AG04450 (cell line): ENCODE data around the gene TGFB1I1. TPM values are rescaled to one million over a fixed set of nuclear protein-coding genes. Genes with fewer than 3 reads are reported as not detected.

Source experiments
- CTCF ChIA-PET: fragments of 300-600, 350-600 bp; formaldehyde crosslinking; extraction: SDS; loops from one replicate; lab custom pipeline; 2022; ENCODE audit warnings: antibody characterized with exemption, inconsistent platforms; lab: Charles Lee
- POLR2A ChIA-PET: fragments of 350-600 bp; formaldehyde crosslinking; extraction: SDS; loops from one replicate; lab custom pipeline; 2021; ENCODE audit warnings: antibody characterized with exemption, inconsistent platforms; lab: Yijun Ruan, JAX
- DNase-seq: peaks from one replicate; pipeline ENCODE4 v3.0.0-alpha.2; 2011; ENCODE audit warnings: low read depth, low spot score
- H3K27ac ChIP-seq: one replicate; pipeline ENCODE4 v1.5.1; 2012; ENCODE audit warnings: low read depth, low read length, control low read depth
- H3K27me3 ChIP-seq: one replicate; pipeline ENCODE4 v1.6.0; 2012; ENCODE audit warnings: low read length; ENCODE audit not compliant: control insufficient read depth, insufficient read depth
- H3K4me3 ChIP-seq: 2 replicates; pipeline ENCODE4 v1.5.1; 2011; ENCODE audit warnings: mild to moderate bottlenecking, low read depth, low read length, control low read depth
- H3K9me3 ChIP-seq: 2 replicates; pipeline ENCODE4 v1.5.1; 2012; ENCODE audit warnings: low read length; ENCODE audit not compliant: control insufficient read depth, insufficient read depth
- polyA plus RNA-seq: library from polyadenylated mRNA; depleted of rRNA; stranded (reverse); fragments of >200 nt; gene quantifications from 2 replicates; pipeline ENCODE4 v1.2.3, GENCODE V29; 2011
- TF ChIP-seq, protein P1 (sequence below): IDR thresholded peaks from 2 replicates; pipeline ENCODE4 v1.5.1; 2011; ENCODE audit warnings: low read depth, low read length, control low read depth, inconsistent platforms

The TGFB1I1 gene
- polyA plus RNA-seq, 1 experiment, result 42.4 TPM

GRCh38 chr16:31461201-31461920 lies 10.6 kb upstream of the TGFB1I1 start:
- ChIA-PET POLR2A (interaction anchor here (0.7 to 4.2 kb wide), 4 partner anchors 10 to 344 kb away, joined by 3 to 44 read pairs (median 8); partner anchors contain the start of genes FUS, KAT8 and TGFB1I1), CTCF (interaction anchor here (0.5 to 4.9 kb wide), 29 partner anchors 9 to 508 kb away, joined by 3 to 49 read pairs (median 4); partner anchors contain the start of genes SLC5A2, TGFB1I1, ZNF646 and ZNF668)
- H3K9me3 ChIP-seq, result no peaks in the 10 kb centered on the region; the same call in 1 of the 2 replicates
- H3K4me3 ChIP-seq, result no peak overlapping the region
- no peaks in the 10 kb centered on the region for H3K27me3 ChIP-seq
- TF ChIP-seq, protein P1, sequence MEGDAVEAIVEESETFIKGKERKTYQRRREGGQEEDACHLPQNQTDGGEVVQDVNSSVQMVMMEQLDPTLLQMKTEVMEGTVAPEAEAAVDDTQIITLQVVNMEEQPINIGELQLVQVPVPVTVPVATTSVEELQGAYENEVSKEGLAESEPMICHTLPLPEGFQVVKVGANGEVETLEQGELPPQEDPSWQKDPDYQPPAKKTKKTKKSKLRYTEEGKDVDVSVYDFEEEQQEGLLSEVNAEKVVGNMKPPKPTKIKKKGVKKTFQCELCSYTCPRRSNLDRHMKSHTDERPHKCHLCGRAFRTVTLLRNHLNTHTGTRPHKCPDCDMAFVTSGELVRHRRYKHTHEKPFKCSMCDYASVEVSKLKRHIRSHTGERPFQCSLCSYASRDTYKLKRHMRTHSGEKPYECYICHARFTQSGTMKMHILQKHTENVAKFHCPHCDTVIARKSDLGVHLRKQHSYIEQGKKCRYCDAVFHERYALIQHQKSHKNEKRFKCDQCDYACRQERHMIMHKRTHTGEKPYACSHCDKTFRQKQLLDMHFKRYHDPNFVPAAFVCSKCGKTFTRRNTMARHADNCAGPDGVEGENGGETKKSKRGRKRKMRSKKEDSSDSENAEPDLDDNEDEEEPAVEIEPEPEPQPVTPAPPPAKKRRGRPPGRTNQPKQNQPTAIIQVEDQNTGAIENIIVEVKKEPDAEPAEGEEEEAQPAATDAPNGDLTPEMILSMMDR, result no peak
- no peak for DNase-seq
- no peak overlapping the region for H3K27ac ChIP-seq

DNA sequence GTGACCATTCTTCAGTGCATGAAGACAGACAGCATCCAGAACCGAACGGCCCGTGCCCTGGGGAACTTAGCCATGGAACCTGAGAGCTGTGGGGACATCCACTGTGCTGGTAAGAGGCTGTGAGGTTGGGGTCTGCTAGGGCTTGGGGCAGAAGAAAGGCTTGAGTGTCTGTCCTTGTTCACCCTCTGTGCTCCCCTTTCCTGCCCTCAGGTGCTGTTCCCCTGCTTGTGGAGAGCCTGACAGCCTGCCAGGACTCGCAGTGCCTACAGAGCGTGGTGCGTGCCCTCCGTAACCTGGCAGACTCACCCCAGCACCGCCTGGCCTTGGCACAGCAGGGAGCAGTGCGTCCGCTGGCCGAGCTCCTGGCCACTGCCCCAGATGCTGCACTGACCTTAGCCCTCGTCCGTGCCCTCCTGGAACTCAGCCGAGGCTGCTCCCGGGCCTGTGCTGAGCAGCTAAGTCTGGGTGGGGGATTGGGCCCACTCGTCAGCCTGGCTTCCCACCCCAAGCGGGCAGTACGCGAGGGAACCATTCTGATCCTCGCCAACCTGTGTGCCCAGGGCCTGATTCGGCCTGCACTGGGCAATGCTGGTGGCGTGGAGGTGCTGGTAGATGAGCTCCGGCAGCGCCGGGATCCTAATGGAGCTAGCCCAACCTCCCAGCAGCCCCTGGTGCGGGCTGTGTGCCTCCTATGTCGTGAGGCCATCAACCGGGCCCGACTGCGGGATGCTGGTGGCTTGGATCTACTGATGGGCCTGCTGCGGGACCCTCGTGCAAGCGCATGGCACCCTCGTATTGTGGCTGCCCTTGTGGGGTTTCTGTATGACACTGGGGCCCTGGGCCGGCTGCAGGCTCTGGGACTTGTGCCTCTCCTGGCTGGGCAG lies 9.8 kb upstream of the TGFB1I1 start:
- CTCF ChIA-PET, result interaction anchor here (1.3 to 3.1 kb wide), 2 partner anchors 19 to 25 kb away, joined by 3 to 33 read pairs; partner anchors contain the start of gene ZNF843
- H3K4me3 ChIP-seq, result no peak overlapping the region
- H3K27me3 ChIP-seq, result no peaks in the 10 kb centered on the region
- POLR2A ChIA-PET, result no interaction called here
- TF ChIP-seq, protein P1, result no peak
- DNase-seq, result no peak
- H3K9me3 ChIP-seq, result no peaks in the 10 kb centered on the region; the same call in 1 of the 2 replicates
- H3K27ac ChIP-seq, result no peak overlapping the region

- TF ChIP-seq, protein P1, result no peak
- no peak for DNase-seq
- H3K27me3 ChIP-seq, result no peaks in the 10 kb centered on the region
- no peaks in the 10 kb centered on the region; the same call in 1 of the 2 replicates for H3K9me3 ChIP-seq
- no peak overlapping the region for H3K4me3 ChIP-seq
- ChIA-PET CTCF (no interaction called here), POLR2A (no interaction called here)
- H3K27ac ChIP-seq, result no peak overlapping the region
These were observed 7.6 kb upstream of the TGFB1I1 start for GRCh38 chr16:31464348-31464769.

DNA sequence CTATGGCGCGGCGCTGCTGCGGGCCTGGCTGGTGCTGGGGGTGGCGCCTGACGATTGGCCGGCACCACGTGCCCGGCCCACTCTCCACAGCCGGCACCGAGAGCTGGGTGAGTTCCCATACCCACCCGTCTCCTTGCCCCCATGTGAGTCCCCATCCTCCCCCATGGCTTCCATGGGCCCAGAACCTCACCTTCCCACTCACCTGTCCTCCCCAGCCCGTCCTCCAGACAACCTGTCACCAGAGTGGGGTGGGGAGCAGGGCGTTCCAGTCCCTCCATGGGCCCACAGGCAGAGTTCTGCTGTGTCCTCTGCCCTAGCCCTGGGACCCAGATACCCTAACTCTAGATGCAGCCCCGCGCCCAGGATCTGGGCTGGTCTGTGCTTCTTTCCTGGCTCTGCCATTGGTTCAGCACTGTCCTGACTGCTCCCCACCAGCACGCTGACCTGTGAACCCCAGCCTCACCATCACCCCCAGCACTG lies 7.1 kb upstream of the TGFB1I1 start:
- no peak for DNase-seq
- POLR2A ChIA-PET, result no interaction called here
- H3K27me3 ChIP-seq, result no peaks in the 10 kb centered on the region
- CTCF ChIA-PET, result no interaction called here
- H3K27ac ChIP-seq, result no peak overlapping the region
- H3K9me3 ChIP-seq, result no peaks in the 10 kb centered on the region; the same call in 1 of the 2 replicates
- TF ChIP-seq, protein P1, result no peak
- no peak overlapping the region for H3K4me3 ChIP-seq
